HG03280 (cell line): ENCODE results near the gene TTC31.
"Not testable (repeated sequence)": the region's sequence is repeated elsewhere in the genome, so short reads cannot be mapped to it uniquely, and the experiment has no call there.

ENCODE experiments used
- ATAC-seq: cut with Tn5 transposase; IDR thresholded peaks from one replicate; pipeline ENCODE4 v1.9.1; 2021; ENCODE audit warnings: mild to moderate bottlenecking, moderate library complexity; ENCODE audit not compliant: unreplicated experiment

The TTC31 gene

GRCh38 chr2:74482801-74483674 lies at the start of gene TTC31, which contains the start of gene CCDC142:
Gene TTC31, plus strand, starts transcription at chr2:74483081. Its CDS starts 15 bp downstream, at chr2:74483096.
Gene CCDC142, minus strand, starts transcription at chr2:74482998. Its CDS starts 161 bp downstream, at chr2:74482837.
- peak; percentile 90 for ATAC-seq

GRCh38 chr2:74436111-74436805 lies 46.6 kb upstream of the TTC31 start:
- ATAC-seq: no peak

DNA sequence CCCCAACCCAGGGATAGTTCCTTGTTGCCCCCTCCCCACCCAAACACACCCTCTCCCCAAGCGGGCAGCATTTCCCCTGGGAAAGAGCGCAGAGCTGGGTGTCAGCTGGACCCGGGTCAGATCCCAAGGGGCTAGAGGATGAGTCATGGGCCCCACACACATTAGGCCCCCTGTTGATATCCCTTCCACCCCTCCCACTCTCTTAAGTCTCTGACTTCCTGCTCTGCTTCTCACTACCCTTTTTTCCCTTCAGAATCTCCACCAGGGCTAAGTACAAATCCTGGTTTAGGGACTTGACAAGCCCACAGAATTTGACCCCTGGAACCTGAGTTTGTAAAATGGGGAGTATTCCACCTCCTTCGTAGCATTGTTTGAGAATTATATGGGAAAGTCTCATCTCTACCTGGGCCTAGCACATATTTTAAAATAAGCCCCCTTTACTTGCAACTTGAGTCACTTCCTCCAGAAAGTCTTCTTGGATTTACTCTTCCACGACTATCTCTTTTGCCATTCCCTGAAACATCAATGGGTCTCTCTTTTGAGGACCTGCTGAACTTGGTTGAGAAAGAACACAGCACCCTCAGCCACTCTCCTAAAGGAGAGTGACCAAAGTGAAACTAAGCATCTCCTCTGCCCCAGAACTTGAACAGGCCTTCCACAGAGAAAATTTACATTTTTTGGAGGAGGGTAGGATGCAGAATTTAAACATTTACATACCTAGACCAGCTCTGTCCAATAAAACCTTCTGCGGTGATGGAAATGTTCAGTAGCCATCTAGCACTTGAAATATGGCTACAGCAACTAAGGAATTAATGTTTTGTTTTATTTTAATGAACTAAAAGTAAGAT lies 45.8 kb upstream of the TTC31 start:
- ATAC-seq: no peak

- no peak for ATAC-seq
Observed at GRCh38 chr2:74438248-74438647, 44.6 kb upstream of the TTC31 start.

DNA sequence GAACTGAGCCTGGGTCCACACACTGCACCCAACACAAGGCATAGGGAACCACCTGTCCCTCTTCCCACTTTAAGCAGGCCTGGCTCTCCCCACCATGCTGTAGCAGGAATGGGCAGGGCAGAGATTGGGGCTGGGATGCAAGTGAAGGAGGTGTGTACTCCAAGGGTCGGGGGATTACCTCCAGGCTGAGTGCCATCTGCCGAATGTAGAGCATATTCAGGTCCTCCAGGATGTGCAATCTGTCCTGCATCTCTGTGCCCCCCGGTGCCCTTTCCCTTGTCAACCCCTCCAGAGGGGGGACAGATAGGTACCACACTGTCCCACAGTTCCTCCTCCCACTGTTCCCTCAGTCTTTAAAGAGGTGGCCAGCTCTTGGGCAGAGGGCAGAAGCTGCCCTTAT lies 43.5 kb upstream of the TTC31 start:
- ATAC-seq: no peak

- ATAC-seq: no peak
Observed at GRCh38 chr2:74439803-74440377, 43.0 kb upstream of the TTC31 start.

GRCh38 chr2:74440378-74441169 lies 42.3 kb upstream of the TTC31 start:
- ATAC-seq: peak; percentile 67

GRCh38 chr2:74441170-74441689 lies 41.7 kb upstream of the TTC31 start:
- ATAC-seq: no peak

GRCh38 chr2:74441690-74442482 lies 41.0 kb upstream of the TTC31 start, which contains the start of gene RTKN:
Gene RTKN, minus strand, starts transcription at chr2:74441937. Its CDS starts 121 bp downstream, at chr2:74441816.
- ATAC-seq: no peak

- ATAC-seq: not testable (repeated sequence)
Observed at GRCh38 chr2:74442483-74443297, 40.2 kb upstream of the TTC31 start.

- no peak for ATAC-seq
Observed at GRCh38 chr2:74444498-74445318, 38.2 kb upstream of the TTC31 start.

- no peak for ATAC-seq
Observed at GRCh38 chr2:74447230-74447999, 35.5 kb upstream of the TTC31 start.

DNA sequence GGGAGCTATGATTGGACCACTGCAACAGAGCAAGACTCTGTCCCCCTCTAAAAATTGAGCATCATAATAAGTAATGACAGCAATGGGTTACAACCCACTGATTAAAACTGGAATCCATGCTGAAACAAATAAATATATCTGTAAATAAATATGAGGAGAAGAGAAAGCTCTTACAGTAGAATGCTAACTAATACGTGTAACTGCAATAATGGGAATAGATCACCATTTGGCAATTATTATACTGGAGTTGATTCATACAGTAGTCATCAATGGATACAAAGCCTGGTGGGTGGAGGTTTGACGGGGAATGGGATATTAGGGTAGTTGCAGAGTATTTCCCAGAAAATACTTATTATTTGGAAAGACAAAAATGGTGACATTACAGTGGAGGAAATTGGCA lies 34.1 kb upstream of the TTC31 start:
- ATAC-seq: no peak

- no peak for ATAC-seq
Observed at GRCh38 chr2:74450570-74451190, 32.2 kb upstream of the TTC31 start.

DNA sequence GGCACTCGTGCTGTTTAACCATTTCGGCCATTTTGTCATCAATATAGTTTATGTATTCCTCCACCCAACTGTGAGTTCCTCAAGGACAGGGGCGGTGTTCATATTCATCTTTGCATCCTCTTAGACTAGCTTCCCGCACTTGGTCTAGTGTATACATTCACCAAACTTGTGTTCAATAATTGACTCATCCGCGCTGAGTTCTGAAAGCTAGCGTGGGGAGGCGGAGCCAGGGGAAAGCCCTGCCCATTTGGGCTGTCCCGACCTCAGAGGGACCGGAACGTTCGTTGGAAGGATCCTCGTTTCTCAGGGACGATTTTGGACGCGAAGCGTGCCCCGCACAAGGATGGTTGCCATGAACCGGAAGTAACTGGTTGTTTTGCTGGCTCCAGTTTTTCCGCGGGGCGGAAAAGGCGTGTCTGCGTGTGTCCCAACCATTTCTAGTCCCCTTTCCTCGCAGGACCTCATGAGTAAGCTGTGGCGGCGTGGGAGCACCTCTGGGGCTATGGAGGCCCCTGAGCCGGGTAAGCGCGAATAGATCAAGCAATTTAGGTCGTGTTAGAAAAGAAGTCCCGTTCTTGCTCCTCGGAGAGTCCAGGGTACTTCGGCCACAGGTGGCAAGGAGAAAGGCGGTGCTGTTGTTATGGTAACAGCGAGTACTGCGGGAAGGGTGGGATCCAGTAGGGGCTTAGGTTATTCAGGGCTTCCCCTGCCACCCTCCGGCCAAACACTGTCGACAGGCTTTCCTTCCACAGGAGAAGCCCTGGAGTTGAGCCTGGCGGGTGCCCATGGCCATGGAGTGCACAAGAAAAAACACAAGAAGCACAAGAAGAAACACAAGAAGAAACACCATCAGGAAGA lies 28.0 kb upstream of the TTC31 start, which contains the start of gene INO80B:
INO80B (plus strand) TSS at position 434 of the 858 bp plus-strand sequence; CDS start at position 464, 30 bp downstream.
- peak; percentile 43 for ATAC-seq
